ENCODE results near the gene BCAS3. TPM values are rescaled to one million over a fixed set of nuclear protein-coding genes. Genes with fewer than 3 reads are reported as not detected.
A peak's percentile ranks its signal among the peaks of the same experiment; 100 is the strongest.

BCAS3 gene
- total RNA-seq, 1 experiment from 2014 or later: 26.3 TPM

DNA sequence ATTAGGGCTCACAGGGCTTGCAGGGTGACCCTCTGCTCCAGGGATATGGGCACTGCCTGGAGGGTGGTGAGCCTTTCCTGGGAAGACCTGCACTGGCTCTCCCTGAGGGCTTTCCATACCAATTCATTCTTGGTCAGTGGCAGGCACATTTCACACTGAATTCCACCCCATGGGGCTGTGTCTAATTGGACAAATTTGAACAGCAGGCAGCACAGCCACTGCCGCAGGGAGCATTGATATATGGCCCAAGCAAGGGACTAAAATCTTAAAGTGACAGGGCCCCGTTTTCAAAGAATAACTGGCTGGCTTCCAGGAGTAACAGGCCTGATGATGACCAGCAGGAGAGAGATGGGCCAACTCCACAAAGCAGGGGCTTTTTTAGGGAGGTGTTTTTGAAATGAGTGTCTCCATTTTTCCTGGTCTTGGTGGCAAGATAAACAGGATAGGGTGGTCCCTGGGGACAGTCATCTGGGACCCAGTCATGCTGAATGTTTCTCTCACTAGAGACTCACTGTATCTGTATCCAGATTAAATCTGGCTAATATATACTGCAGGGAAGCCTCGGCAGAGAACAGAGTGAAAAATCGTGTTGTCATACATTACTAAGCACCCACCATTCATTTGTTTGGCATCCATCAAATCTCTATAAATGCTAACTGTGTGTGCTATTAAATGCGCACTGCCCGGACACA lies 647.9 kb downstream of the BCAS3 start:
- H3K4me2 ChIP-seq (ENCODE audit: low read length): peak overlapping the region; percentile 20; the same call in 1 of the 2 replicates

More for the DNA sequence above, 647.9 kb downstream of the BCAS3 start:
- intact Hi-C loops (cut with micrococcal nuclease): no loop called here
- Histone ChIP-seq H2AFZ (ENCODE audit: low read depth, low read length, poor library complexity, severe bottlenecking) (no peak overlapping the region), H3K4me1 (ENCODE audit: control insufficient read depth in 1 of 2, insufficient read depth in 2 of 2, low read length in 2 of 2) (peaks cover 7 to 16% of the 10 kb centered on the region in 2 experiments; a peak in 3 of 4 replicates), H3K9me2 (ENCODE audit: insufficient read depth) (no peaks in the 10 kb centered on the region), H3K27ac (ENCODE audit: low read depth, low read length) (no peak overlapping the region), H3K4me3 (replicated peaks in 1 of 2; ENCODE audit: low read depth in 1 of 2, low read length in 2 of 2) (no peak overlapping the region), H4K20me1 (ENCODE audit: insufficient read depth) (no peaks in the 10 kb centered on the region), H3K27me3 (ENCODE audit: insufficient read depth, low read length) (no peaks in the 10 kb centered on the region; the same call in 1 of the 2 replicates), H3K9me3 (ENCODE audit: control insufficient read depth in 1 of 2, insufficient read depth in 1 of 2, low read depth in 1 of 2, low read length in 2 of 2) (no peaks in the 10 kb centered on the region), H3K9ac (ENCODE audit: low read length) (no peak overlapping the region), H3K79me2 (ENCODE audit: insufficient read depth, low read length) (no peaks in the 10 kb centered on the region), H3K36me3 (ENCODE audit: control insufficient read depth in 1 of 2, insufficient read depth in 2 of 2, low read length in 2 of 2) (no peaks in the 10 kb centered on the region)
- TF ChIP-seq, protein P1, sequence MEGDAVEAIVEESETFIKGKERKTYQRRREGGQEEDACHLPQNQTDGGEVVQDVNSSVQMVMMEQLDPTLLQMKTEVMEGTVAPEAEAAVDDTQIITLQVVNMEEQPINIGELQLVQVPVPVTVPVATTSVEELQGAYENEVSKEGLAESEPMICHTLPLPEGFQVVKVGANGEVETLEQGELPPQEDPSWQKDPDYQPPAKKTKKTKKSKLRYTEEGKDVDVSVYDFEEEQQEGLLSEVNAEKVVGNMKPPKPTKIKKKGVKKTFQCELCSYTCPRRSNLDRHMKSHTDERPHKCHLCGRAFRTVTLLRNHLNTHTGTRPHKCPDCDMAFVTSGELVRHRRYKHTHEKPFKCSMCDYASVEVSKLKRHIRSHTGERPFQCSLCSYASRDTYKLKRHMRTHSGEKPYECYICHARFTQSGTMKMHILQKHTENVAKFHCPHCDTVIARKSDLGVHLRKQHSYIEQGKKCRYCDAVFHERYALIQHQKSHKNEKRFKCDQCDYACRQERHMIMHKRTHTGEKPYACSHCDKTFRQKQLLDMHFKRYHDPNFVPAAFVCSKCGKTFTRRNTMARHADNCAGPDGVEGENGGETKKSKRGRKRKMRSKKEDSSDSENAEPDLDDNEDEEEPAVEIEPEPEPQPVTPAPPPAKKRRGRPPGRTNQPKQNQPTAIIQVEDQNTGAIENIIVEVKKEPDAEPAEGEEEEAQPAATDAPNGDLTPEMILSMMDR (IDR thresholded peaks at IDR 0.05 in 2 of 3, conservative IDR thresholded peaks at IDR 0.05 in 1 of 3; ENCODE audit: borderline replicate concordance in 1 of 3, insufficient read depth in 1 of 3, low read depth in 2 of 3, low read length in 2 of 3): no peak
- TF ChIP-seq EZH2 (IDR thresholded peaks at IDR 0.05): no peak
- TF ChIP-seq, protein P2, sequence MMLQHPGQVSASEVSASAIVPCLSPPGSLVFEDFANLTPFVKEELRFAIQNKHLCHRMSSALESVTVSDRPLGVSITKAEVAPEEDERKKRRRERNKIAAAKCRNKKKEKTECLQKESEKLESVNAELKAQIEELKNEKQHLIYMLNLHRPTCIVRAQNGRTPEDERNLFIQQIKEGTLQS (IDR thresholded peaks at IDR 0.05): no peak
- TF ChIP-seq CBX3 (IDR thresholded peaks at IDR 0.05; ENCODE audit: low read depth): no peak
- TF ChIP-seq SP1 (IDR thresholded peaks at IDR 0.05; ENCODE audit: low read depth): no peak
- TF ChIP-seq SIN3A (IDR thresholded peaks at IDR 0.05; ENCODE audit: low read depth): no peak
- TF ChIP-seq, protein P3, sequence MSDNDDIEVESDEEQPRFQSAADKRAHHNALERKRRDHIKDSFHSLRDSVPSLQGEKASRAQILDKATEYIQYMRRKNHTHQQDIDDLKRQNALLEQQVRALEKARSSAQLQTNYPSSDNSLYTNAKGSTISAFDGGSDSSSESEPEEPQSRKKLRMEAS (IDR thresholded peaks at IDR 0.05): no peak
- no peak for TF ChIP-seq ZNF274 (IDR thresholded peaks at IDR 0.05; ENCODE audit: low read depth, low read length)
- TF ChIP-seq JUND (IDR thresholded peaks at IDR 0.05): no peak
- TF ChIP-seq ELF1 (IDR thresholded peaks at IDR 0.05; ENCODE audit: borderline replicate concordance, low read depth): no peak
- no peak for TF ChIP-seq SRF (IDR thresholded peaks at IDR 0.05; ENCODE audit: low read depth)
- TF ChIP-seq CEBPB (IDR thresholded peaks at IDR 0.05; ENCODE audit: low read depth): no peak
- no peak for TF ChIP-seq ZFX (IDR thresholded peaks at IDR 0.05)
- TF ChIP-seq POLR2A (IDR thresholded peaks at IDR 0.05; ENCODE audit: borderline replicate concordance, extremely low read depth, insufficient read depth, insufficient read length): no peak
- TF ChIP-seq EGR1 (IDR thresholded peaks at IDR 0.05; ENCODE audit: low read depth): no peak
- ATAC-seq: peak; percentile 29; the same call in 1 of the 2 replicates
- no TSS peak for BruUV-seq (replicated peaks)
- ChIA-PET POLR2A (no interaction called here), RAD21 (ENCODE audit: low non-redundant PET in 1 of 2, low total read pairs in 2 of 2, uncharacterized antibody in 2 of 2, unreplicated experiment in 2 of 2) (no interaction called here), CTCF (no interaction called here)
- no peak for DNase-seq (ENCODE audit: low read depth, low spot score)

All from HCT116 (cell line).